Epithelial cell of prostate (primary cell): ENCODE results near the gene OCA2.
A peak's percentile ranks its signal among the peaks of the same experiment; 100 is the strongest.

Experiments used
- DNase-seq: peaks from one replicate; pipeline ENCODE4 v3.0.0-alpha.2; 2011; ENCODE audit warnings: low read depth, low spot score
- H3K27ac ChIP-seq: fragments of 450-650 bp; 2 replicates; pipeline ENCODE4 v1.5.1; 2017; ENCODE audit warnings: mild to moderate bottlenecking

The OCA2 gene

DNA sequence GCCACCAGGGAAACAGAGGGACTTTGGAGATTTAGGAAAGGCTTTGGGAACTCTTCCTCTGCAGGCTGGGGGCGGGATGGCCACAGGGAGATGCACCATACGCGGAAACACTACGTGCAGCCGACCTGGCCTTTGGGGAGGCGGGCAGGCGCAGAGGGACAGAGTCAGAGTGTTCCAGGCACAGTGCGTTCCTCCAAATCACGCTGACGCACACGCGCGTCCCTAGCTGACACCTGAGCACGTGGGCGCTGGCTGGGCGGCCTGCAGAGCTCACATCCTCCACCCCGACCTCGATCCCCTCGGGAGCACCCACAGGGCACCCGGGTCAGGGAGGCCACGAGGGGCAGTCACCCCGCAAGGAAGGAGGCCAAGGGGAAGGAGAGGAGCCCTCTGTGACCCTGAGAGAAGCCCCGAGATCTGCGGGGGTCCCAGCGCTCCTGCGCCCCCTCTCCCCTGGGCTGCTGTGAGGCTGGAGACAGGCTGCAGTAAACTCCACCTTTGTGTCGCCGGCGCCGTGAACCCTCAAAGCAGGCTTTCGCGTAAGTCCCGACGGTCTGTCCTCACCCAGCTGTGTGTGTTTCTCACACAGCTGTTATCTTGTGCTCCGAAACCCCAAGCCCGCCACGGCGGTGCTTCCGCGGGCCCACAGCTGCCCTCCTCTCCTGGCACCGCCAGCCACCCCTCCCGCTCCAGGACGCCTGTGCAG is 196.3 kb downstream of the OCA2 start:
- no peak overlapping the region for H3K27ac ChIP-seq
- no peak for DNase-seq

DNA sequence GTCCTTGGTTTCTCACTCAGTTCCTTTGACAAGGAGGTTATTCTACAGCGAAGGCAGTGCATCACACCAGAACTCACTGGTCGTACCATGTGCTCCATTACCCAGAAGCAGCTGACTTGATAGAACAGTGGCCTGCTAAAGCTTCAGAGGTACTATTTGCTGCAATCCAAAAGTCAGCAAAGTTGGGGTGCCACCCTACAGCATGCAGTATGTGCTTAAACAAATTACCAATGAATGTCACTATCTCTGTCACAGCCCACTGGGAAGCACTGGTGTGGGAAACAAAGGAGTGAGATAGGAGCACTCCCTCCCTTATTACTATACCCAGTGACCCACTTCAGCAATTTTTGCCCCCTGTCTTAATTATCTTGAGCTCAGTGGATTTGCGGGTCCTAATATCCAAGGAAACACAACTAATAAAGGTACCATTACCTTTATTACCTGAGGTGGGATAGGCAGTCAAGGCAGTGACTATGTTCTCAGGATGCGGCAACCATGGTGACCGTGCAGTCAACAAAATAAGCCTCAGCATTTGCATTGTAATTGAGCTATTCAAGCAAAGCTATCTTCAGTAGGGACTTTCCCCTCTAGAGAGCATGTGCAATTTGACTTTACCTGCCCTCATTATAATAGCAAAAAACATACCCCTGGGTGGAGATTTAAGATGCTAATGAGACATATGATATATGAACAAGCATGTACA is 199.4 kb downstream of the OCA2 start:
- H3K27ac ChIP-seq: no peak overlapping the region
- DNase-seq: no peak

GRCh38 chr15:27897481-27897880 is 201.6 kb downstream of the OCA2 start:
- no peak overlapping the region for H3K27ac ChIP-seq
- DNase-seq: no peak

GRCh38 chr15:27894645-27895044 is 204.5 kb downstream of the OCA2 start:
- H3K27ac ChIP-seq: no peak overlapping the region
- no peak for DNase-seq

DNA sequence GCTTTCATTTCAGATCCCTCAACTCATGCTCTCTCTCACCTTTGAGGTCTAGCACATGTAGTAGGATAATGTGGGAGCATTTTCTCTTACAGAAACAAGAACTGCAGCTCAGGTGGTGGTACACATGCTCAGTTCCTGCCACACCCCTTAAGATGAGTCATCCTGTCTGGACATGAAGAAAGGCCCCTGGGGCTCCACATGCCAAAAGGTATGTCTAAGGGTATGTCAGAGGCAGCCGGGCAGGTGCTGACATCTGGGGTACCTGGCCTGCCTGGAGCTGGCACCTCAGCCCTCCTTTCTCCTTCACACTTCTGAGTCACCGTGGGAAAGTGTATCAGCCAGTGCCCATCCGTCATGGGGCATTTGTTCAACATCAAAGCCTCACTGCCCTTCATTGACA is 209.9 kb downstream of the OCA2 start:
- no peak overlapping the region for H3K27ac ChIP-seq
- DNase-seq: peak; percentile 58

GRCh38 chr15:27885201-27885600 is 213.9 kb downstream of the OCA2 start:
- no peak for DNase-seq
- peak overlapping the region; percentile 67 for H3K27ac ChIP-seq

GRCh38 chr15:27884726-27885125 is 214.4 kb downstream of the OCA2 start:
- H3K27ac ChIP-seq: peak overlapping the region; percentile 67
- no peak for DNase-seq

GRCh38 chr15:27878841-27879240 is 220.3 kb downstream of the OCA2 start:
- H3K27ac ChIP-seq: peak overlapping the region; percentile 32
- peak; percentile 46 for DNase-seq

DNA sequence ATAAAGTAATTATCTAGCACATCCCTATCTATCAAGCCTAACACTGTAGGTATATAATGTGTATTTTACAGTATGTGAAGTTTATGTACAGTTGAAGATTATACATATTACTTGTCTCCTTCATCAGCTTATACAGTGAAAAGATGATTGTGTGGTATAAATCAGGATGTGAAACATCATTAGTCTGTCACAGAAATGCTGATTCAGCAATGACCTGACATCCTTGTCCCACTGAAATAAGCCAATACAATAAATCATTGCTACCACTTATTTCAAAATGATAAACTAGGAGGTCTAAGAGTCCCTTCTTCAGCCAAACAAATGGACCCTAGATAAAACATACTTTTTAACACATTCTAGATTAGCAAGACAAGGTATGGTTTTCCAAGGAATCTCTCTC is 225.3 kb downstream of the OCA2 start:
- no peak overlapping the region for H3K27ac ChIP-seq
- DNase-seq: no peak

DNA sequence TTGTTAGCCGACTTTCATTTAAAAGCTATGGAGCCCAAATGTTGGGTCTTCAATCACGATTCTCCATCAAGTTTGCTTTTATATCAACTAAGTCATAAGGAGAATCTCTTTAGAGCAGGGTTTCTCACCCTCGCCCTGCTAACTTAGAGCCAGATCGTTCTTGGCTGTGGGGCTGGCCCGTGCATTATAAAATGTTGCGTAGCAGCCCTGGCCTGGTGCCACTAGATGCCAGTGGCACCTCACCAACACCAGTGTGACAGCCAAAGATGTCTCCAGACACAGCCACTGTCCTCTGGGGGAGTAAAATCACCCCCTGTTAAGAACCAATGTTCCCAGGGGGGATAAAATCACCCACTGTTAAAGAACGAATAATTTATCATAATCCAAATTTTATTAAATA is 226.1 kb downstream of the OCA2 start:
- no peak overlapping the region for H3K27ac ChIP-seq
- no peak for DNase-seq

DNA sequence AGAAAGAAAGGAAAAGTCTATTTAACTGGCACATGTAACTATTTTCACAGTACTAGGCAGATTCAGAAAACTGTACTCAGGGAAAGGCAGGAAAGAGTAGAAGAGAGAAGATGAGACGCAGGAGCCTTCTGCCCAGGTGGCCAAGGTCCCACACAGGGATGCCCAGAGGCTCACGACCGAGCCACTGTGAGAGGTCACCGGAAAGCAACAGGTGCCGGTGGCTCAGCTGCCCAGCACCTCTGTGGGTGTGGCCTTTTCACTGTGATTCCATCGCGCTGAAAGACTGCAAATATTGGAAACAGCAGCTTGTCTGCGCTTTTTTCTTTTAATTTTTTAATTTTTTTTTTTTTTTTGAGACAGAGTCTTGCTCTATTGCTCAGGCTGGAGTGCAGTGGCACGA is 226.8 kb downstream of the OCA2 start:
- H3K27ac ChIP-seq: no peak overlapping the region
- DNase-seq: no peak

DNA sequence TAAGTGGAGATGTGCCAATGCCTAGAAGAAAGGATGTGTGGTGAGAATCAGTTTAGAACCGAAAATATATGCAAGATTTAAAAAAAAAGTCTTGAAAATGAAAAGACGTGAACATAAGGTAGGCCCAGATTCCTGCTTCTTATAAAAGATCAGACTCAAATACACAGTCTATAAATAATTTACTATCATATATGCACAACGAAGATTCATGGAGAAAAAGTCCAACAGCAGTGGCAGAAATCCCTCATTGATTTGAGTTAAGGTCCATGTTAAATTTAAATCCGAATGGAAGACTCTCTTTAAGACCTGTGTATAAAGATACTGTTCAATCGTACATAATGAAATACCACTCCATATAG is 227.2 kb downstream of the OCA2 start:
- no peak overlapping the region for H3K27ac ChIP-seq
- no peak for DNase-seq

DNA sequence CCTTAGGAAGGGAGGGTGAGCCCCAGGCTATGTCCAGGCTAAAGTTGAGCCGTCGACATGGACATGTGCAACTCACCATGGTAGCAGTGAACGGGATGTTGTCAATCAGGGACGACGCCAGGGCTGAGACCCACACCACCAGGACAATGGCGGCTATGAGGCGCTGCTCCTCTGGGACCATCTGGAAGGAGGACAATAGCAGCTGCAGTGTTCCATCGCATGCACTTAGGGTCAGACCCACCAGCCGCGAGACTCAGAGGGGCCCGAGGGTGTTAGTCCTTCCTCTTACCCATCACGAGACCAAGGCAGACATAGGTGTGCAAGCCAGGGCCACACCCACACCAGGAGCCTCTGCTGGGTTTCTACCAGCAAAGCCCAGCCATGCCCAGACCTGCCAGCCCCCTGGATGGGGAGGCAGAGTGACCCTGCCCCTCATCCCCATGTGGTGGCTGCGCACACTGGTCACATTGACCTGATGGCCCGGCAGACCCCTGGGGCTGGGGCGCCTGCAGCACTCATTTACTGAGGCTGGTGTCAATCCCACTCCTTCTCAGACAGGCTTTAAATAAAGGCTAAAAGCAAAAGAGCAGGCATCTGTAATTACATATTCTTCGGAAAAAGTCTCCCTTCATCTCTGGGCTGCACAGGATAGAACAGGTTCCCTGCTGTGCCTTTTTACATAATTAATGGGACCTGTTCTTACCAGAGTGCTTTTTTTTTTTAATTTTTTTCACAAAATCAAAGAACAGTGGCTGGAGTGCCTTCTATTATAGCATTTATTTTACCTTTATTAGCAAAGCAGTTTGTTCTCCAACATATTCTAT is 227.8 kb downstream of the OCA2 start:
- no peak overlapping the region for H3K27ac ChIP-seq
- DNase-seq: no peak

GRCh38 chr15:27870320-27870719 is 228.8 kb downstream of the OCA2 start:
- no peak for DNase-seq
- no peak overlapping the region for H3K27ac ChIP-seq

GRCh38 chr15:27869697-27870281 is 229.3 kb downstream of the OCA2 start:
- no peak for DNase-seq
- H3K27ac ChIP-seq: no peak overlapping the region

DNA sequence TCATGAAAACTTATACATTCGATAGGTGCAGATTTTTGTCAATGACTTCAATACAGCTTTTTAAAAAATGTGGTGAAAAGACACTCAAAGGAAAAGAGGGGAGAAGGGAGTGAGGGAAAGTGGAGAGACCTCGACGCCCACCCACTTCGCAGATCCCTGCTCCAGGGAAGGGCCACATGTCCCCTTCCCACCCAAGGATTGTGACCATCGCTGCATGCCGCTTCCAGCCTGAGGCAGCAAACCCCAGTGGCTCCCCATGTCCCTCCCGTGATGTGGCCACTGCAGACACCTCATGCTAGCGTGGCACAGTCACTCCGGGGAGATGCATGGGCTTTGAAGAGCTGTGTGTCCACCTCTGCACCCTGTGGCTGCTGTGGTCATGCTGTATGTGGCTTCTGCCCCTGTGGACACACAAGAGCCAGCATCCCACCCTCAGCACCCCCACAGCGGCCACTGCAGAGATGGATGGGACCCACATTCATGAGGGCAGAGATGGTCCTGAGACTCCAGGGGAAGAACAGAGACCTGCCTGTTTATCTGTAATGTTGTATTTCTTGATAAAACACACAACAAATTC is 230.2 kb downstream of the OCA2 start:
- no peak for DNase-seq
- no peak overlapping the region for H3K27ac ChIP-seq

- DNase-seq: no peak
- no peak overlapping the region for H3K27ac ChIP-seq
These were observed 231.3 kb downstream of the OCA2 start for GRCh38 chr15:27867861-27868260.

DNA sequence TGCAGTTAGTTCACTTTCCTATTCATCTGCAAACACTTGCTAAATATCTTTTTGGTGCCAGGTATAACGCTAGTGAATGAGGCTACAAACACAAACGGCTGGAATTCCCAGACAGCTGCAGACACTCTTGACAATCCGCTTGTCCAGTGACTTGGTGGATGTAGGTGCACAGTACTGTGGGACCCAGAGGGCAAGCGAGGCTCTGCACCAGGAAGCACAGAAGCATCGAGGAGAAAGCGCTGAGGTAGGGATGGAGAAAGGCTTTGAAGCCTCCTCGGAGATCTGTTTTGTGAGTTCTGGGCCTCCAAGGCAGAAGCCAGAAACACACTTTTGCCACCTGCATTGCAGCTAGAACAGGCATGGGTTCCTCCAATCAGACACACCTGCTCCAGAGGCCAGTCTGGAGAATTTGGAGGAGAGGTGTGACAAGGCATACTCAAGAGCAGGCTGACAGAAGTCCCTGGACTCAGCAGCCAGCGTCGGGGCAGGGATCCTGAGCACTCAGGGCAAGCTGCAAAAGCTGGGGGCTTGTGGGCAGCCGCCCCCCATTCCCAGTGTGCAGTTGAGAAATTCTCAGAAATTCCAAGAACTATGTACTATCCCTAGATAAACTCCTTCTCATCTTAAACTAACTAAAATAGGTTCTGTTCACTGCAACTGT is 232.5 kb downstream of the OCA2 start:
- DNase-seq: no peak
- H3K27ac ChIP-seq: no peak overlapping the region

DNA sequence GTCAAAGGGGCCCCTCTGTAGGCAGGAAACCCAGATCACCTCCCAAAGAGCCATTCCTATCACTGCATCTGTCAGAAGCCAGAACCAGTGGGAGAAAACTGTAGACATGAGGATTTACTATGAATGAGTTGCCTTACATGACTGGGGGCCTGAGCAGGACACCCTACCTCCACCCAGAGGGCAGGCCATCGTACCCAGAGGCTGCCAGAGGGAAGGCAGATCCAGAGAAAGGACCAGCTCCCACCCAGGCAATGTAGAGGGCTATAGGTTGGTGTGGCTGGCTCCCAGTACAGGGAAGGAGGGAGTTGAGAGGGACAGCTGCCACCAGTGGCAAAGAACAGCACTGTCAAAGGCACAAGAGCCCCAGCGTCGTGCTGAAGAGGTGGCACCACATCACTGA is 233.2 kb downstream of the OCA2 start:
- DNase-seq: no peak
- H3K27ac ChIP-seq: no peak overlapping the region

DNA sequence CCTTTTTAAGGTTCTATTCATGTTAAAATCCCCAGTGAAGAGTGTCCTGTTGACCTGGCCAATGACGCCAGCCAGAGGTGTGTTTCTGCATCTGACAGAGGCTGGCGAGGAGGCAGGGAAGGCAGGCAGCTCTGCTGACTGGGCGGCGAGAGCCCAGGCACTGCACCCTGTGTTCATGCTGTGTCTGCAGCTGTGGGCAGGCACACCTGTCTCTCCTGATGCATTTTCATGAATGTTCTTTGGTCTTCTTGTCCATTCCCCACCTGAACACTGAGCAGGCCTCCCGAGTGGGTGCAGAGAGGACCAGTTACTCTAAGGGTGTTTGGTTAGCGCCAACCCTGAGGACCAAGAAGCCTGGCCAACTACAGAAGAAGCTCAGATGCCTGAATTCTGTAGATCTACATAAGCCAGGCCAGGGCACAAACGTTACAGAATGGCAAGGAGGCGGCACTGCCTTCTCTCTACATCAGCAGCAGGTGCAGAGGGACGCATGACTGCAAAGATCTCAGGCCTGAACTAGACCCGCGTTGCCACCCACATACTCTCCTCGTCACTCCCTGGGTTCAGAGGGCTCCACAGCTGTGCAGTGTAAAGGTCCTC is 233.7 kb downstream of the OCA2 start:
- H3K27ac ChIP-seq: no peak overlapping the region
- no peak for DNase-seq
